NT2/D1 (cell line): ENCODE results near the gene LIMS1.

Source experiments
- DNase-seq: peaks from one replicate; pipeline ENCODE4 v3.0.0-alpha.2; 2011; ENCODE audit warnings: low read depth, low spot score
- H3K27me3 ChIP-seq: 2 replicates; pipeline ENCODE4 v1.6.0; 2011; ENCODE audit warnings: mild to moderate bottlenecking; ENCODE audit not compliant: insufficient read length, insufficient read depth
- H3K36me3 ChIP-seq: 2 replicates; pipeline ENCODE4 v1.6.1; 2011; ENCODE audit warnings: mild to moderate bottlenecking, low read length, mixed read lengths; ENCODE audit not compliant: insufficient read depth, insufficient read length
- H3K4me1 ChIP-seq: 2 replicates; pipeline ENCODE4 v1.5.1; 2011; ENCODE audit not compliant: insufficient read depth, insufficient read length
- H3K4me3 ChIP-seq: 2 replicates; pipeline ENCODE4 v1.5.1; 2011; ENCODE audit warnings: low read depth; ENCODE audit not compliant: insufficient read length
- H3K9ac ChIP-seq: 2 replicates; pipeline ENCODE4 v1.6.0; 2011; ENCODE audit warnings: low read depth; ENCODE audit not compliant: insufficient read length
- H3K9me3 ChIP-seq: 2 replicates; pipeline ENCODE4 v1.5.1; 2011; ENCODE audit warnings: mild to moderate bottlenecking, low read length; ENCODE audit not compliant: insufficient read depth
- SUZ12 ChIP-seq: IDR thresholded peaks from 2 replicates; pipeline ENCODE4 v1.6.1; 2011; ENCODE audit not compliant: insufficient read length, insufficient read depth; ENCODE audit errors: extremely low read depth
- YY1 ChIP-seq: IDR thresholded peaks from 2 replicates; pipeline ENCODE4 v1.6.1; 2011; ENCODE audit not compliant: insufficient read length, insufficient read depth
- ZNF274 ChIP-seq: IDR thresholded peaks from 2 replicates; pipeline ENCODE4 v1.6.1; 2011; ENCODE audit warnings: mild to moderate bottlenecking, low read depth, low read length

LIMS1 gene

DNA sequence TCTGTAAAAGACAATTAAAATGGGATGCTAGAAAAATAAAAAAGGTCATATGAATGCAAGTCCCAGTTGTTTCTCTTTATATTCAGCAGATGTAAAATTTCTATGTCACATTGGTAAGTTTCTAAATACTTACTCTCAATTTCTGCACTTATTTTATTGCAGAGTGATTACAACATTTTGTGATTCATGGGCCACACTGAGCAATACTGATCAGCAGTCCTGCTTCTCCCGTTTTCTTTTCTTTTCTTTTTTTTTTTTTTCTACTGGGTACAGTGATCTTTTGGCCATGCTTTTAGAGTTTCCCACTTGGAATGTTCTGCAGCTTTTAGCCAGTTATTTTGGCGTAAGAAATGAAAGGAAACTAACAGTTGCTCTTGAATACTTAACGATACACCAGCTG, 38.8 kb downstream of the LIMS1 start:
- DNase-seq, result no peak
- Histone ChIP-seq H3K4me3 (no peak overlapping the region), H3K36me3 (no peaks in the 10 kb centered on the region), H3K9ac (no peak overlapping the region), H3K27me3 (no peaks in the 10 kb centered on the region), H3K9me3 (no peaks in the 10 kb centered on the region), H3K4me1 (peaks cover 3% of the 10 kb centered on the region)
- no peak for TF ChIP-seq YY1
- no peak for TF ChIP-seq ZNF274
- no peak for TF ChIP-seq SUZ12

DNA sequence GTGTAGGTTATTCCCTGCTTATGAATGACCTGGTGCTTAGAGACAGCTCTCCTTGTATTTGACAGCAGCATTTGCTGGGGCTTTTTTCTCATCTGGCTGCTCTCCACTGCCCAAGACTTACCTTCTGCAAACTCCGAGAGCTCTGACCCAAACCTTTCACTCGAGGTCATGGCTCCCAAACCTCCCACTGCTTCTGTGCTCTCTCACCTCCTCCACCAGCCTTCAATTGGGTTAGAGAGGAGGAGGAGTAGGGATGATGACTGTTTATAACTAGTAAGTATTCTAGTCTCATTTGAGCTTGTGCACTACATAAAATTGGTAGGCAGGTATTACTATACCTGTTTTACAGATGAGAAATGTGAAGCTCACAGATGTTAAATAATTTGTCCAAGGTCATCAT, 40.1 kb downstream of the LIMS1 start:
- no peak for DNase-seq
- H3K36me3 ChIP-seq, result no peaks in the 10 kb centered on the region
- TF ChIP-seq YY1 (no peak), SUZ12 (no peak), ZNF274 (no peak)
- H3K4me1 ChIP-seq, result peaks cover 3% of the 10 kb centered on the region
- no peak overlapping the region for H3K4me3 ChIP-seq
- H3K9ac ChIP-seq, result no peak overlapping the region
- H3K27me3 ChIP-seq, result no peaks in the 10 kb centered on the region
- no peaks in the 10 kb centered on the region for H3K9me3 ChIP-seq

DNA sequence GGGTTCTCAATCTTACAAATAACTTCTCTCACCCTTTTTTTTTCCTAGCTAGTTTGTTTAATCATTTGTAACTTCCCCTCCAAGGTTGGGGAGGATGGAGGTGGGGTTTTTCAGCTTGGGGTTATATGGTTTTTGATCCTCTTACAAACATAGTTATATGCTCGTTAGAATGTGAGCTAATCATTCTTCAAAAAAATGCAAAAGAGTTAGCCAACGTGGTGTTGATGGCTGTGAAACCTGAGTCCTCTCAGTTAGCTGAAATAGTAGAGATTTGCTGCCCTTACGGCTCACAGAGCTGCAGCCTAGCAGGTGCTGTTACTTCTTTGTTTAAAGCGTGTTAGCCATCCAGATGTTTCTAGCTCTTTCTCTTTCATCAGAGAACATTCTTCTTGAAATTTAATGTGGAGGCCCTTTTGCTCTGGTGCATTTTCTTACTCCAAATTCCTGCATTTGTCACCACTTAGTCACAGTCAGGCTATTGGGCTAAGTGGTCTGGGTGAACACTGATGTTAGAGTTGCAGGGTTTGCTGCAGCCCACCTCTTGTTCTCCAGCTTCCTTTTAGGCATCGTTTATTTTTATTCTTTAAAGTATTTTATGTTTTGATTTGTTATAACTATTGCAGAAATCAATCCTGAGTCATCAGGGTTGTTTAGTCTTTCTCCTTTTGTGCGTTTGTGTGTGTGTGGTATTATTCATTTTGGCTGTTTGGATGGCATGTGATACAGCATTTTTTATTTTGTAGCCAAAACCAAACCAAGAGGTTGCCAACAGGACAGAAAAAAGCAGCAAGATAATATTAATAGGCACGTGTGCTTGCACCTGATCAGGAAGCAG, 41.1 kb downstream of the LIMS1 start:
- H3K9ac ChIP-seq, result no peak overlapping the region
- DNase-seq, result no peak
- no peaks in the 10 kb centered on the region for H3K9me3 ChIP-seq
- peaks cover 3% of the 10 kb centered on the region for H3K4me1 ChIP-seq
- no peak overlapping the region for H3K4me3 ChIP-seq
- no peaks in the 10 kb centered on the region for H3K36me3 ChIP-seq
- no peak for TF ChIP-seq ZNF274
- TF ChIP-seq YY1, result no peak
- no peak for TF ChIP-seq SUZ12
- H3K27me3 ChIP-seq, result no peaks in the 10 kb centered on the region

DNA sequence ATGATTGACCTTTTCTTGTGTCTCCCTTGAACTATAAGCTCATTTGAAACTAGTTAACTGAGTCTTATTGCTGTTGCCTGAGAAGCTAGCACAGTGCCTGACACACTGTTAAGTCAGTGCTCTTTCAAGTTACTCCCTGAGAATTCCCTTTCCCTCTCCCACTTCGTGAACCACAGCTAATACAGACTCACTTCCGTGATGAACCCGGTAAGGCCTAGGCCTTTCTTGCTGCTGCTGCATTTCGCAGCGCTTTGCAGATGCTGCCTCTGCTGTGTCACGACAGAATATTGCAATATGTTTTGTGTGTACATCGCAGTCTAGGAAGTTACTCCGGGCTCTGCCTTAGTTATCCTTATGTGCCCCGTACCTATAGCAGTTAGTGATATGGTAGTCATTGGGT, 42.8 kb downstream of the LIMS1 start:
- Histone ChIP-seq H3K9me3 (no peaks in the 10 kb centered on the region), H3K27me3 (no peaks in the 10 kb centered on the region), H3K4me3 (no peak overlapping the region), H3K9ac (no peak overlapping the region), H3K4me1 (no peaks in the 10 kb centered on the region), H3K36me3 (no peaks in the 10 kb centered on the region)
- TF ChIP-seq ZNF274, result no peak
- TF ChIP-seq SUZ12, result no peak
- TF ChIP-seq YY1, result no peak
- DNase-seq, result no peak

DNA sequence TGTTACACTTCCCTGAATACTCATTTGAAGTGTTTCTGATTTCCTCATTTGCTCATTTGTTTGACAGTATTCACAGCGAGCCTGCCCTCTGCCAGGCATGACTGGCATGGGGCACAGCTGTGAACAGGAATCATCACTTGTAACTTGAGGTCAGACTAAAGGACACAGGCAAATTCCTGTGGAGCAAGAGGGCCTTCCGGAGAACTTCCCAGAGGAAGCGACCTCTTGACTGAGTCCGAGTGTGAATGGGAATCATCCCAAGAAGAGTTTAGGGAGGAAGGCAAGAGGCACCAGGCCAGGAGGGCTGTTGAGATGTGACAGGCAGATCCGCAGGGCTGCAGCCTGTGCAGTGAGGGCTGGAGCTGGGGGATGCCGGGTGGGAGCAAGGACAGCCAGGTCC, 45.4 kb downstream of the LIMS1 start:
- no peaks in the 10 kb centered on the region for H3K4me1 ChIP-seq
- no peaks in the 10 kb centered on the region for H3K9me3 ChIP-seq
- H3K36me3 ChIP-seq, result no peaks in the 10 kb centered on the region

DNA sequence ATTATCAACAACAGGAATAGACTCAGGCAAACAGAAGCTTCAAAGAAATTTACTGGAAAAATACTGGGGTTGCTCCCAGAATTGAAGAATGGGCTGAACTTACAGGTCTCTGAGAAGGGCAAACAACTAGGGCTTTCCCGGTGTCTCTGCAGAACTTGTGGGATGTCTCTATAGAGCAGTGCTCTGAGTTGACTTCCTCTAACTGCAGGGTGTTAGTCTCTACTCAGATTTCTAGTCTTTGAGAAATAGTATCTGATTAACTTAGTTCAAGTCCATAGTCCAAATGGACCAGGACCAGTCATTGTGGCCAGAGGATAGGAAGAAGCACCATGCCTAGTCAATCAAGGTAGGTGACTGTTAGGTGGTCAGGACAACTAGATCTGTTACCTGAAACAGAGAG, 45.8 kb downstream of the LIMS1 start:
- no peak overlapping the region for H3K9ac ChIP-seq

More for the DNA sequence above, 45.4 kb downstream of the LIMS1 start:
- H3K4me3 ChIP-seq, result no peak overlapping the region
- TF ChIP-seq SUZ12 (no peak), YY1 (no peak), ZNF274 (no peak)
- no peak for DNase-seq
- H3K27me3 ChIP-seq, result no peaks in the 10 kb centered on the region
- no peak overlapping the region for H3K9ac ChIP-seq

DNA sequence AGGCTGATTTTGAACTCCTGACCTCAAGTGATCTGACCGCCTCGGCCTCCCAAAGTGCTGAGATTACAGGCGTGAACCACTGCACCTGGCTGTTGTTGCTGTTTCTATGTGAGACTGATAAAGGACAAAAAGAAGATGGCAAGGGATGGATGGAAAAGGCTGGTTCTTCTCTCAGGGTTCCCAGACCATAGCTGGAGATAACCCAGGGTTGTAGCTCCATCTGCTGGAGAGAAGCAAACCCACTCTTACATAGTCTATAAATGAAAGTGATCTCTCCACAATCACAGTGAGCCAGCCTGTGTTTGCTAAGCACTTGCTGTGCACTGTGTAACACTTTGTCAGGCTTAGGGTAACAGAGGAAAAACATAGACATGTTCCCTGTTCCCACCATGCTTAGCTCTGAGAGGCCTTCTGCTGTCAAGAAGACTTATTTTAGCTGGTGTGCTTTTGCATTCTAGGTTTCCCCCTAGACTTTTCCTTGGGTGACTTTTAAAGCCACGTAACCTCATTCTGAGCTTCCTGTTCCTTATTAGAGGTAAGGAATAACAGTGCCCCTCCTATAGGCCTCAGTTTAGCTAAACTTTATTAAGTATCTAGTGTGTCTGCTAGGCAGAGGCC, 49.7 kb downstream of the LIMS1 start:
- no peak overlapping the region for H3K4me3 ChIP-seq
- H3K9ac ChIP-seq, result no peak overlapping the region
- no peaks in the 10 kb centered on the region for H3K36me3 ChIP-seq
- no peaks in the 10 kb centered on the region for H3K4me1 ChIP-seq
- no peaks in the 10 kb centered on the region for H3K9me3 ChIP-seq
- H3K27me3 ChIP-seq, result no peaks in the 10 kb centered on the region
- TF ChIP-seq YY1 (no peak), ZNF274 (no peak), SUZ12 (no peak)
- DNase-seq, result no peak

More for the DNA sequence above, 45.8 kb downstream of the LIMS1 start:
- no peaks in the 10 kb centered on the region for H3K36me3 ChIP-seq
- no peak for DNase-seq
- no peaks in the 10 kb centered on the region for H3K4me1 ChIP-seq
- TF ChIP-seq ZNF274 (no peak), YY1 (no peak), SUZ12 (no peak)
- no peaks in the 10 kb centered on the region for H3K27me3 ChIP-seq
- H3K4me3 ChIP-seq, result no peak overlapping the region
- H3K9me3 ChIP-seq, result no peaks in the 10 kb centered on the region
